ENCODE measurements around the gene IFITM2.
A peak's percentile ranks its signal among the peaks of the same experiment; 100 is the strongest.

IFITM2 gene

GRCh38 chr11:299081-299891, 8.3 kb upstream of the IFITM2 start, which contains the start of gene IFITM5:
Gene IFITM5 (minus strand): TSS chr11:299526. CDS start chr11:299490, 36 bp downstream.
- no peak within 1 kb of the TSS for H3K4me3 ChIP-seq (replicated peaks in 1 of 2; ENCODE audit: low read depth in 2 of 2, low read length in 2 of 2)
- no peak for TF ChIP-seq CTCF (IDR thresholded peaks at IDR 0.05; ENCODE audit: low read depth, low read length)
- no peak for DNase-seq (ENCODE audit: low read depth in 2 of 2)

GRCh38 chr11:299951-300735, 7.5 kb upstream of the IFITM2 start:
- peak; percentile 1 for TF ChIP-seq CTCF (IDR thresholded peaks at IDR 0.05; ENCODE audit: low read depth, low read length)
- peak in 1 of 2 donors; percentile 46 for DNase-seq (ENCODE audit: low read depth in 2 of 2)
- no peak overlapping the region for H3K4me3 ChIP-seq (replicated peaks in 1 of 2; ENCODE audit: low read depth in 2 of 2, low read length in 2 of 2)

- TF ChIP-seq CTCF (IDR thresholded peaks at IDR 0.05; ENCODE audit: low read depth, low read length) = no peak
- no peak overlapping the region for H3K4me3 ChIP-seq (replicated peaks in 1 of 2; ENCODE audit: low read depth in 2 of 2, low read length in 2 of 2)
- no peak for DNase-seq (ENCODE audit: low read depth in 2 of 2)
Measured at GRCh38 chr11:303363-303762, 4.3 kb upstream of the IFITM2 start.

- TF ChIP-seq CTCF (IDR thresholded peaks at IDR 0.05; ENCODE audit: low read depth, low read length) = no peak
- H3K4me3 ChIP-seq (replicated peaks in 1 of 2; ENCODE audit: low read depth in 2 of 2, low read length in 2 of 2) = no peak overlapping the region
- no peak for DNase-seq (ENCODE audit: low read depth in 2 of 2)
Measured at GRCh38 chr11:304061-304506, 3.5 kb upstream of the IFITM2 start.

GRCh38 chr11:304915-305843, 2.4 kb upstream of the IFITM2 start:
- H3K4me3 ChIP-seq (replicated peaks in 1 of 2; ENCODE audit: low read depth in 2 of 2, low read length in 2 of 2) = no peak overlapping the region
- DNase-seq (ENCODE audit: low read depth in 2 of 2) = peak; percentile 83 to 93
- TF ChIP-seq CTCF (IDR thresholded peaks at IDR 0.05; ENCODE audit: low read depth, low read length) = peak; percentile 76

- no peak for DNase-seq (ENCODE audit: low read depth in 2 of 2)
- H3K4me3 ChIP-seq (replicated peaks in 1 of 2; ENCODE audit: low read depth in 2 of 2, low read length in 2 of 2) = no peak overlapping the region
- TF ChIP-seq CTCF (IDR thresholded peaks at IDR 0.05; ENCODE audit: low read depth, low read length) = no peak
Measured at GRCh38 chr11:305844-306211, 1.8 kb upstream of the IFITM2 start.
